ENCODE measurements around the gene COL9A2. TPM values are rescaled to one million over a fixed set of nuclear protein-coding genes. Genes with fewer than 3 reads are reported as not detected.

COL9A2 gene
- total RNA-seq, 1 donor from 2014 or later = 0.24 TPM

GRCh38 chr1:40318970-40319621, 2.0 kb upstream of the COL9A2 start:
- DNase-seq (ENCODE audit: low read depth) = no peak

GRCh38 chr1:40318476-40318875, 1.4 kb upstream of the COL9A2 start:
- no peak for DNase-seq (ENCODE audit: low read depth)

- DNase-seq (ENCODE audit: low read depth) = no peak
These were observed 448 bp upstream of the COL9A2 start for GRCh38 chr1:40317394-40318074.

- DNase-seq (ENCODE audit: low read depth) = no peak
These were observed 1.1 kb downstream of the COL9A2 start for GRCh38 chr1:40315795-40316594.

- DNase-seq (ENCODE audit: low read depth) = peak; percentile 34
These were observed 1.8 kb downstream of the COL9A2 start for GRCh38 chr1:40315239-40315794.

- DNase-seq (ENCODE audit: low read depth) = no peak
These were observed 2.3 kb downstream of the COL9A2 start for GRCh38 chr1:40314721-40315238.

GRCh38 chr1:40313958-40314720, 2.9 kb downstream of the COL9A2 start:
- DNase-seq (ENCODE audit: low read depth) = peak; percentile 17

- peak; percentile 81 for DNase-seq (ENCODE audit: low read depth)
These were observed 3.6 kb downstream of the COL9A2 start for GRCh38 chr1:40313329-40313957.

- DNase-seq (ENCODE audit: low read depth) = peak; percentile 34
These were observed 4.6 kb downstream of the COL9A2 start for GRCh38 chr1:40312238-40313205.

GRCh38 chr1:40311692-40312091, 5.4 kb downstream of the COL9A2 start:
- no peak for DNase-seq (ENCODE audit: low read depth)

GRCh38 chr1:40310983-40311642, 6.0 kb downstream of the COL9A2 start:
- no peak for DNase-seq (ENCODE audit: low read depth)

- DNase-seq (ENCODE audit: low read depth) = no peak
These were observed 7.0 kb downstream of the COL9A2 start for GRCh38 chr1:40310129-40310461.

- DNase-seq (ENCODE audit: low read depth) = no peak
These were observed 7.5 kb downstream of the COL9A2 start for GRCh38 chr1:40309374-40310128.

GRCh38 chr1:40308036-40308727, 8.9 kb downstream of the COL9A2 start:
- no peak for DNase-seq (ENCODE audit: low read depth)

- DNase-seq (ENCODE audit: low read depth) = no peak
These were observed 9.9 kb downstream of the COL9A2 start for GRCh38 chr1:40307186-40307585.

- DNase-seq (ENCODE audit: low read depth) = no peak
These were observed 10.8 kb downstream of the COL9A2 start for GRCh38 chr1:40306296-40306695.

- no peak for DNase-seq (ENCODE audit: low read depth)
These were observed 11.2 kb downstream of the COL9A2 start for GRCh38 chr1:40305871-40306270.
